ENCODE measurements around the gene UGT1A6. TPM values are rescaled to one million over a fixed set of nuclear protein-coding genes. Genes with fewer than 3 reads are reported as not detected.

Gene UGT1A6
- total and polyA plus RNA-seq, 8 donors = 0.05 to 0.69 TPM; not detected in 6

GRCh38 chr2:233684640-233685039 lies 8.1 kb upstream of the UGT1A6 start:
- Histone ChIP-seq H3K9me3 (no peaks in the 10 kb centered on the region), H3K27ac (no peak overlapping the region), H3K36me3 (no peaks in the 10 kb centered on the region), H3K4me3 (no peak overlapping the region), H3K4me1 (no peaks in the 10 kb centered on the region), H3K27me3 (no peaks in the 10 kb centered on the region)
- no peak for TF ChIP-seq CTCF (IDR thresholded peaks at IDR 0.05)
- ATAC-seq (no peak), DNase-seq (no peak), FAIRE-seq (no peak)
- intact Hi-C loops (cut with DNase I) = no loop called here
- 64 to 75% methylated on average over 1 of the region's 1 CpG for WGBS, 2 donors

GRCh38 chr2:233686928-233687327 lies 5.8 kb upstream of the UGT1A6 start:
- Histone ChIP-seq H3K27ac (no peak overlapping the region), H3K9me3 (no peaks in the 10 kb centered on the region), H3K27me3 (no peaks in the 10 kb centered on the region), H3K36me3 (no peaks in the 10 kb centered on the region), H3K4me3 (no peak overlapping the region), H3K4me1 (no peaks in the 10 kb centered on the region)
- DNase-seq (no peak), ATAC-seq (no peak), FAIRE-seq (no peak)
- WGBS, 2 donors = 68 to 81% methylated on average over 5 of the region's 5 CpGs
- no peak for TF ChIP-seq CTCF (IDR thresholded peaks at IDR 0.05)
- intact Hi-C loops (cut with DNase I) = no loop called here

GRCh38 chr2:233688341-233688740 lies 4.3 kb upstream of the UGT1A6 start:
- 75 to 76% methylated on average over 5 of the region's 5 CpGs for whole genome bisulfite sequencing, 2 donors
- ATAC-seq (no peak), FAIRE-seq (no peak), DNase-seq (no peak)
- Histone ChIP-seq H3K27me3 (no peaks in the 10 kb centered on the region), H3K36me3 (no peaks in the 10 kb centered on the region), H3K9me3 (no peaks in the 10 kb centered on the region), H3K4me1 (peaks cover 0 to 7% (median 0%) of the 10 kb centered on the region in 3 donors), H3K27ac (no peak overlapping the region), H3K4me3 (no peak overlapping the region)
- no peak for TF ChIP-seq CTCF (IDR thresholded peaks at IDR 0.05)
- intact Hi-C loops (cut with DNase I) = no loop called here

- Histone ChIP-seq H3K36me3 (no peaks in the 10 kb centered on the region), H3K4me1 (peaks cover 0 to 7% (median 0%) of the 10 kb centered on the region in 3 donors), H3K4me3 (no peak overlapping the region), H3K9me3 (no peaks in the 10 kb centered on the region), H3K27me3 (no peaks in the 10 kb centered on the region), H3K27ac (no peak overlapping the region)
- no peak for DNase-seq
- intact Hi-C loops (cut with DNase I) = no loop called here
- no peak for FAIRE-seq
- no peak for ATAC-seq
- no peak for TF ChIP-seq CTCF (IDR thresholded peaks at IDR 0.05)
Measured at GRCh38 chr2:233689031-233689430, 3.7 kb upstream of the UGT1A6 start.

GRCh38 chr2:233689501-233689900 lies 3.2 kb upstream of the UGT1A6 start:
- DNase-seq (no peak), ATAC-seq (no peak), FAIRE-seq (no peak)
- intact Hi-C loops (cut with DNase I) = no loop called here
- 4 to 6% methylated on average over 3 of the region's 3 CpGs for WGBS, 2 donors
- H3K4me3 ChIP-seq = no peak overlapping the region
- H3K4me1 ChIP-seq = peaks cover 0 to 7% (median 0%) of the 10 kb centered on the region in 3 donors
- TF ChIP-seq CTCF (IDR thresholded peaks at IDR 0.05) = no peak
- H3K27me3 ChIP-seq = no peaks in the 10 kb centered on the region
- H3K9me3 ChIP-seq = no peaks in the 10 kb centered on the region
- no peaks in the 10 kb centered on the region for H3K36me3 ChIP-seq
- no peak overlapping the region for H3K27ac ChIP-seq
